Epithelial cell of prostate (primary cell): ENCODE measurements around the gene ARMC9.
A peak's percentile ranks its signal among the peaks of the same experiment; 100 is the strongest.

Source experiments
- DNase-seq: peaks from one replicate; pipeline ENCODE4 v3.0.0-alpha.2; 2011; ENCODE audit warnings: low read depth, low spot score
- H3K27ac ChIP-seq: fragments of 450-650 bp; 2 replicates; pipeline ENCODE4 v1.5.1; 2017; ENCODE audit warnings: mild to moderate bottlenecking

The ARMC9 gene

DNA sequence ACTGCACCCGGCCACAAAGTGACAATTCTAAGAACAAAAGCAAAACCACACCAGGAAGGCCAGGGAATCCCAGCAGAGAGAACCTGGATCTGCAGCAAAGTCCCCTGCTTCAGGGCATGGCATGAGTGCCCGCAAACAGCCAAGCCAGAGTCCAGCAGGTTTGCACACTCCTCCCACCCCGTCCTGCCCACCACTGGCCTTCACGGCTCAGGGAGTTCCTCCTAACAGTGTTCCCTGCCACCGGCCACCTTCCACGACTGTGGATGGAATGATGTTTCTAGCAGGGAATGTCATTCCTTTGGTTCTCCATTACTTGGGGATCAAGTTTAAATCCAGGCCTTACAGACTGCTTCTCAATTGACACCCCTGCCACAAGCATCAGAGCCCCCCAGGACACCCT, 155.0 kb downstream of the ARMC9 start:
- no peak overlapping the region for H3K27ac ChIP-seq

DNA sequence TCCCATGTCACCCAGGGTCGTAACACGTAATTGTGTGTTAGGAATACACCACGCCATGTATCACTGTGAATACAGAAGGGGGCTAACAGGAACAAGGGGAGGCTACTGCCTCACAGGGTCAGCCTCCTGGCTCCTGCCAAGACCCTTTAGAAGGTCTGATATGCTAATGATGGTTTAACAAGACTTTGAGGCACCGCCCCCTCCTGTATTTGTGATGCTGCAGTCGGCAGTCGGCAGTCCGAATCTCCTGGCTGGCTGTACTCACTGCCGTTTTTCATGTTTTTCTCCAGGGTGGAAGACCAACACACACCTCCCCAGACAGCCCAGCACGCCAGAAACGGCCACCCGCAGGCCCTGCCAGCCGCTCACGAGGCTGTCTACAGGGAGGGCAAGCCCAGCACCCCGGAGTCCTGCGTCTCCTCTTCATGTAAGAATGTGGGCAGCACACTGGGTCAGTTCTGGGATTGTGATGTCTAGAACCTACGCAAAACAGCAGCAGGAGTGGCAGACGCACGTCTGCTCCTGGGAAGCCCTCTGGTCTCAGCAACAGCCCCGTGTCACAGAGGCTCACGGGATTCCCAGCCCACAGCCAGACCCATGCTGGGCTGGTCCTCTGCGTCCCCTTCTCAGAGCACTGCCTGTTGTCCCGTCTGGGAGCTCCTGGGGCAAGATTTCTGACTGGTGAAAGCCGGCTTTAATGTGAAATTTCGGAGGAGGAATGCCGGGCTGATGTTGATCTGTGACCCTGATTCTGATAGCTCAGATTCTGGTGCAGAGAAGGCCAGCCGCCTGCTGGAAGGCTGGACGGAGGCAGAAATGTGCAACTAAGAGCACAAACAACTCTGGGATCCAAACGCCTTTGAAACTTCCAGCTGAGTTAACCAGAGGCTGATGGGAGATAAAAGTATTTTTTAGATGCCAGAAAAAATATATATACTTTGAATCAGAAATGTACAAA, 157.4 kb downstream of the ARMC9 start:
- H3K27ac ChIP-seq, result no peak overlapping the region
- no peak for DNase-seq

More for the DNA sequence above, 155.0 kb downstream of the ARMC9 start:
- DNase-seq, result no peak

- H3K27ac ChIP-seq, result no peak overlapping the region
- no peak for DNase-seq
Measured at GRCh38 chr2:231356466-231356844, 158.0 kb downstream of the ARMC9 start.

- H3K27ac ChIP-seq, result no peak overlapping the region
- DNase-seq, result no peak
Measured at GRCh38 chr2:231357048-231357447, 158.6 kb downstream of the ARMC9 start.

GRCh38 chr2:231357931-231358330, 159.5 kb downstream of the ARMC9 start:
- no peak for DNase-seq
- no peak overlapping the region for H3K27ac ChIP-seq

DNA sequence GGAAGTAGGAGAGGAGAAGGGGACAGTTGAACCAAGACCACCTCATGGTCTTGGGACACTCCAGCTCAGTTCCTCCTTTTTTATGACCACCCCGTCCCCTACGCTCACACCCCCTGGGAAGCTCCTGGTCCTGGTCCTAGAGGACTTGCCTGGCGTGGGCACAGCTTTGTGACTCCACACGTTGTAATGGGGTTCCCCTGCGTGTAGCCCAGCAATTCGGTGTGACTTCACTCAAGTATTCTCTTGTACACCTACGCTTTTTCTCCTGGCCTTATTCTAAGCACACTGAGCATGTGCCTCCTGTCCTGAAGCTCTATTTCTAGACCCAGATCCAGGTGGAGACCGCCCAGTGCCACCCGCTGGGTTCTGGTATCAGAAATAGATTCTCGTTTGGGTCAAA, 161.0 kb downstream of the ARMC9 start:
- H3K27ac ChIP-seq, result no peak overlapping the region
- DNase-seq, result no peak

DNA sequence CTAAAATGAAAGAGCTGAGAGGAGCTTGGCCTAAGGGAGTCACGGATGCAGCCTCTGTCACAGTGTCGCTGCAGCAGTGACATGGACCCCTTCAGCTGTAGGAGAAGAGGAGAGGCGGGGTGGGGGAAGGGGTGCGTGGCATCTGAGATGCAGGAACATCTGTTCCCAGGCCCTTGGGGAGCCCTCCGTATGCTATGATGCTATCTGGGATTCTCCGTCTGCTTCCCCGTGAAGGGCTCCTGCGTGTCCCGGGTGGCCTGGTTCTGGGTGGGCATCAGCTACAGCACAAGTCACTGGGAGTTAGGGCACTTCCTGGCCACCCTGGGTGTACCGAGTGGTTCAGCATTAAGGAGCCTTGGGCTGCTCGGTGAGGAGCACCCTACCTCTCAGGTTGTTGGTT, 161.5 kb downstream of the ARMC9 start:
- no peak for DNase-seq
- no peak overlapping the region for H3K27ac ChIP-seq

- no peak overlapping the region for H3K27ac ChIP-seq
- no peak for DNase-seq
Measured at GRCh38 chr2:231360401-231360800, 162.0 kb downstream of the ARMC9 start.

GRCh38 chr2:231360881-231361371, 162.5 kb downstream of the ARMC9 start:
- DNase-seq, result no peak
- no peak overlapping the region for H3K27ac ChIP-seq

DNA sequence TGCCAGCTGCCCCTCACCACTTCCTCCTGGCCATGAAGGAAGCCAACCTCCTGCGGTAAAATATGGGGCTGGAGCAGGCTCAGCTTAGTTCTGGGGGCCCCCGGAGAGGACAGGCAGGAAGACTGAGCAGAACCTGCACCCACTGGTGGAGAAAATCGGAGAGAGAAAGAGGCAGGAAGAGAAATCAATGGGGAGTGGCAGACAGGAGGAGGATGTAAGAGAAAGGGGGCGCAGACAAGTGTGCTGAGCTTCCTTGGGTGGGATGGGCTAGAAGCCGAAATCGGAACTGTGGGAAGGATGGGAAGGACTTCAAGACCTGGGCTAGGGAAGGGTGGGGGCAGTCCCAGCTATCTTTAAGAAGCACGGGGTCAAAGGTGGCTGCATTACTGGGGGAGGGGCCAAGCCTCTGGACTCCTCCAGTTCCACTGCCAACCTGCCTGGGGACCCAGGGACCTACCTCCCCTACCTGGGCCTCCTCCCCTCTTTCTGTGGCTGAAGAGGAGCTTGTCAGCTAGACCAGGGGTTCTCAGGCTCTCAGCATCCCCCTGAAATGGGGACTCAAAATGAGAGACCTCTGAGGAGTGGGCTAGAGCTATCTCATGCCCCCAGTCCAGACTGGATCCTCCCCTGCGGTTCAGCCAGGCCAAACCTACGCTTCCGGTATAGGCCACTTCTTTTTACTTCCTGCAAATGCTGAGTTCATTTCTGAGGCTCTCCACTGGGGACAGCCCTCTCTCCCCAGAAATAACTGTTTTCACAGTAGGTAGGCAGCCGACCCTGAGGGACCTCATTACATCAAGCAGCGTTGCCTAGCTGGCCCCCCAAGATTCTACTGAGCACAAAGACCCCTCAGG, 163.5 kb downstream of the ARMC9 start:
- no peak for DNase-seq
- H3K27ac ChIP-seq, result no peak overlapping the region

DNA sequence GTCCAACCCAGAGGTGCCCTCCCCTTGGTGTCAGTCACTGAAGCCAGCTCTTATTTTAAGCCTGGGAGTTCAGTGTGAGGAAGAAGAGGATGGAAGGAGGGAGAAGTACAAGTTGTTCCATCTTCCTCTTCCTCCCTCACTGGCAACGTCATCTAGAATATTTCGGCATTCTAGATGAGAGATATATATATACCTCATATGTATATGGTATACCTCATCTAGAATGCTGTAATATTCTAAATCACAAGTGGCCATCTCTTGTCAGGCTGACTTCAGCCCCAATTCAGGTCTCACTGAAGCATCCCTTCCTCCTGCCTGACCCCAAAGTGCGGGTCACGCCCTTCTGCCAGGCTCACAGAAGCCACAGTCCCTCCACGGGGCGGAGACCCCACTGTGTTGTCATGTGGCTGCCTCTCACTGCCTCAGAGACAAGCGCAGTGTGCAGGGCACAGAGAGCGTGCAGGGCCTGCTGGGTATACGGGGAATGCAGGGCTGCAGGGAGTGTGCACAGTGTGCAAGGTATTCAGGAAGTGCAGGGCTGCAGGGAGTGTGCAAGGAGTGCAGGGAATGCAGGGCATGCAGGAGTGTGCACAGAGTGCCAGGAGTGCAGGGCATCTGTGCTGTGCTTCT, 164.2 kb downstream of the ARMC9 start:
- no peak overlapping the region for H3K27ac ChIP-seq
- no peak for DNase-seq

DNA sequence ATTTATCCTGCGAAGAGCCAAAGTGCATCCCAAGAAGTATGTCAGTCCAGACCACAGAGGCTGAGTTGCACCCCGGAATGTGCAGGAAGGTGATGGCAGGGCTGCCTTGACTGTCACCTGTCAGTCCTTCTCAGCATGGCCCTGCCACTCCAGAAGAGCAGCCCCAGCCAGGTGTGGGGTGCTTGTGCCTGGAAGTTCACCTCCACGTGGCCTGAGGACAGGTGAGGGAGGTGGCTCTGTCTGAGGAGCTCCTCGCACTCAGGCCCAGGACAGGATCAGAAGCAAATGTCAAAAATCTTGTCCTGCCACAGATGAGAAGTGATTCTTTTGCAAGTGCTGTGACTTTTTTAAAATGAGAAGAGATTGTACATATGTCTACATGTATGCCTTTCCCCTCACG, 165.6 kb downstream of the ARMC9 start:
- H3K27ac ChIP-seq, result no peak overlapping the region

GRCh38 chr2:231364961-231365810, 166.8 kb downstream of the ARMC9 start:
- DNase-seq, result peak; percentile 68

More for the DNA sequence above, 165.6 kb downstream of the ARMC9 start:
- DNase-seq, result no peak

GRCh38 chr2:231367178-231367577, 168.7 kb downstream of the ARMC9 start:
- DNase-seq, result no peak
- no peak overlapping the region for H3K27ac ChIP-seq

More at GRCh38 chr2:231364961-231365810, 166.8 kb downstream of the ARMC9 start:
- H3K27ac ChIP-seq, result peak overlapping the region; percentile 63

- no peak overlapping the region for H3K27ac ChIP-seq
- DNase-seq, result no peak
Measured at GRCh38 chr2:231369580-231370428, 171.4 kb downstream of the ARMC9 start.

GRCh38 chr2:231370429-231370748, 172.0 kb downstream of the ARMC9 start:
- no peak overlapping the region for H3K27ac ChIP-seq
- no peak for DNase-seq

- DNase-seq, result no peak
- H3K27ac ChIP-seq, result no peak overlapping the region
Measured at GRCh38 chr2:231370749-231371429, 172.5 kb downstream of the ARMC9 start.

DNA sequence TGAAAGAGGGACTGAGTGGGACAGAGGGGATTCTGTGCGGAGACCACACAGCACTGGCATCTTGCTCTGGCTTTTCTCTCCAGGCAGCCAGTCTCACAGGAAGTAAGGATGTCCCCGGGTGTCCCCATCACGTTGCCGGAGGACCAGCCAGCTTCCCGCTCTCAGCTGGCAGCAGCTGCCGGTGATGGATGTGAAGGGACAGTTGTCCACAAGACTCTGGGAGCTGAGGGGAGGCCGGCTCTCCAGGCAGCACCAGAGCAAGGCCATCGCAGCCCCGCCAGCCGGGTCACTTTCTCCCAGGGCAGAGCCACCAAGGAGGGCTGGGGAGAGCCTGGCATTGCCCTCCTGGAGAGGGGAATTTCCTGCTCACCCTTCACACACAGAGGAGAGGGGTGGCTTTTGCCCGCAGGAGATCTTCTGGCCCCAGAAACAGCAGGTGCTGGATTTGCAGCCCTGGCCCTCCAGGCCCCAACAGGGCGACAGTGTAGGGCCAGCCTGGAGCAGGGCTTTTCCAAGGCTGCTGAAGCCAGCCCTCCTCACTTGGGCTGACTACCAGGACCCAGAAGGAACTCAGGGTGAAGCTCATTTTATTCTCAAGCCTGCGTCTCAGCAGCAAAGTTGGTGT, 173.1 kb downstream of the ARMC9 start:
- H3K27ac ChIP-seq, result no peak overlapping the region
- no peak for DNase-seq
